OCI-LY3 (cell line): ENCODE results near the gene SMURF1.
"Not testable (repeated sequence)": the region's sequence is repeated elsewhere in the genome, so short reads cannot be mapped to it uniquely, and the experiment has no call there.

Experiments used
- H2AFZ ChIP-seq: fragments of 200-600, 300-600 bp; shearing (Covaris generic); 2 replicates; pipeline ENCODE4 v1.6.0; 2014; ENCODE audit warnings: antibody characterized with exemption, low read depth, low read length
- H3K27ac ChIP-seq: fragments of 200-600, 300-600 bp; sonication (generic); 2 replicates; pipeline ENCODE4 v1.5.1; 2014; ENCODE audit warnings: mild to moderate bottlenecking, low read length, moderate library complexity, mixed read lengths
- H3K27me3 ChIP-seq: fragments of 200-600, 300-600 bp; sonication (generic); 2 replicates; pipeline ENCODE4 v1.6.1; 2014; ENCODE audit warnings: low read depth, low read length, mixed read lengths
- H3K36me3 ChIP-seq: fragments of 200-600, 300-600 bp; sonication (generic); replicated peaks from 2 replicates; pipeline ENCODE3; 2014; ENCODE audit warnings: low read depth, low read length, mixed read lengths
- H3K4me1 ChIP-seq: fragments of 300-600, 200-600 bp; sonication (generic); 2 replicates; pipeline ENCODE4 v1.6.1; 2014; ENCODE audit warnings: low read length, mixed read lengths
- H3K4me2 ChIP-seq: fragments of 200-600, 300-600 bp; sonication (generic); 2 replicates; pipeline ENCODE4 v1.6.1; 2014; ENCODE audit warnings: low read length, mixed read lengths
- H3K4me3 ChIP-seq: fragments of 300-600, 200-600 bp; sonication (generic); 2 replicates; pipeline ENCODE4 v1.5.1; 2014; ENCODE audit warnings: antibody characterized with exemption, mild to moderate bottlenecking, low read length, moderate library complexity
- H3K79me2 ChIP-seq: fragments of 300-600, 200-600 bp; shearing (Covaris generic); 2 replicates; pipeline ENCODE4 v1.6.1; 2014; ENCODE audit warnings: mild to moderate bottlenecking, low read length, mixed read lengths
- H3K9ac ChIP-seq: fragments of 300-600, 200-600 bp; shearing (Covaris generic); 2 replicates; pipeline ENCODE4 v1.6.0; 2014; ENCODE audit warnings: mild to moderate bottlenecking, low read length, moderate library complexity
- H3K9me3 ChIP-seq: fragments of 200-600, 300-600 bp; shearing (Covaris generic); 2 replicates; pipeline ENCODE4 v1.6.1; 2014; ENCODE audit warnings: low read length, mixed read lengths; ENCODE audit not compliant: insufficient read depth
- H4K20me1 ChIP-seq: fragments of 200-600, 300-600 bp; sonication (generic); 2 replicates; pipeline ENCODE4 v1.6.1; 2016; ENCODE audit warnings: low read length, mixed read lengths; ENCODE audit not compliant: insufficient read depth
- EZH2phosphoT487 ChIP-seq: fragments of 200-600 bp; shearing (Covaris generic); IDR thresholded peaks from 2 replicates; pipeline ENCODE4 v1.6.1; 2018; ENCODE audit warnings: antibody characterized with exemption, mixed run types, low read depth
- TF ChIP-seq, protein P1 (sequence below): fragments of 200-600, 300-600 bp; sonication (generic); IDR thresholded peaks from 2 replicates; pipeline ENCODE4 v1.5.1; 2014; ENCODE audit warnings: antibody characterized with exemption, low read length, low read depth

Gene SMURF1

DNA sequence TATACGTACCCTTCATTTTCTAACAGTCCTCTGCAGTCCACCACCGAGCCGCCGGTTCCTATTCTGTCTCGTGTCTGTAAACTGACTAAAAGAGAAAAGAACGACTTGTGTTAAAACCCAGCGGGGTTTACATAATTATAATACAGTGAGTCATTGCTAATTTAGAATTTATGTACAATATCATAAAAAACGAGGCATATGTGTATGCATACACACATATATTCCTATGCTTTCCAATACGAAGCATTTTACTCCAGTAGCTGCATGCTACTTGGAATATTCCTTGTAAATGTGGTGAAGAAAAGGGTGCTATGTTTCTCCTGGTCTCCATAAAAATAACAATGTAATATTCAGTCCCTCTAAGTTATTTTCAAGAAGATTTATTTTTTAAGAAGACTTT is 89.1 kb downstream of the SMURF1 start:
- H3K36me3 ChIP-seq = peaks cover 31% of the 10 kb centered on the region
- no peaks in the 10 kb centered on the region for H3K79me2 ChIP-seq
- no peaks in the 10 kb centered on the region for H3K27me3 ChIP-seq
- no peak overlapping the region for H3K9ac ChIP-seq
- no peak for TF ChIP-seq EZH2phosphoT487
- TF ChIP-seq, protein P1, sequence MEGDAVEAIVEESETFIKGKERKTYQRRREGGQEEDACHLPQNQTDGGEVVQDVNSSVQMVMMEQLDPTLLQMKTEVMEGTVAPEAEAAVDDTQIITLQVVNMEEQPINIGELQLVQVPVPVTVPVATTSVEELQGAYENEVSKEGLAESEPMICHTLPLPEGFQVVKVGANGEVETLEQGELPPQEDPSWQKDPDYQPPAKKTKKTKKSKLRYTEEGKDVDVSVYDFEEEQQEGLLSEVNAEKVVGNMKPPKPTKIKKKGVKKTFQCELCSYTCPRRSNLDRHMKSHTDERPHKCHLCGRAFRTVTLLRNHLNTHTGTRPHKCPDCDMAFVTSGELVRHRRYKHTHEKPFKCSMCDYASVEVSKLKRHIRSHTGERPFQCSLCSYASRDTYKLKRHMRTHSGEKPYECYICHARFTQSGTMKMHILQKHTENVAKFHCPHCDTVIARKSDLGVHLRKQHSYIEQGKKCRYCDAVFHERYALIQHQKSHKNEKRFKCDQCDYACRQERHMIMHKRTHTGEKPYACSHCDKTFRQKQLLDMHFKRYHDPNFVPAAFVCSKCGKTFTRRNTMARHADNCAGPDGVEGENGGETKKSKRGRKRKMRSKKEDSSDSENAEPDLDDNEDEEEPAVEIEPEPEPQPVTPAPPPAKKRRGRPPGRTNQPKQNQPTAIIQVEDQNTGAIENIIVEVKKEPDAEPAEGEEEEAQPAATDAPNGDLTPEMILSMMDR = no peak
- H3K9me3 ChIP-seq = no peaks in the 10 kb centered on the region
- H3K4me2 ChIP-seq = no peak overlapping the region
- H3K27ac ChIP-seq = no peak overlapping the region
- no peak overlapping the region for H3K4me3 ChIP-seq
- no peak overlapping the region for H2AFZ ChIP-seq
- no peaks in the 10 kb centered on the region for H4K20me1 ChIP-seq
- no peaks in the 10 kb centered on the region for H3K4me1 ChIP-seq

DNA sequence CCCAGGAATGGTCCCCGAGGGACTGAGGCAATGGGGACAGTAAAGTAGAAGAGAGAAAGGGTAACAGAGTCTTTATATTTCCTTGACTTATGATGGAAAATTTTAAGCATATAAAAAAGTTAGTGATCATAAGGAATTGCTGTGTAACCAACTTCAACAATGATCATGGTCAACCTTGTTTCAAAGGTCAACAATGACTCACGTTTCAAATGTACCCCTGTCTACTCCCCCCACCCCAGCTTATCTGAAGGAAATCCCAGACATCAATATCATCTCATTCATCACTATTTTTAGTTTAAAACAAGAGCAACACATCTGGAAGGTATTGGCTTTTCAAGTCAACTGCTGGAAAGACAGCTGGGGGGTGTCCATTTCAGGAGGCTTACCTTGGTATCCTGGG is 92.9 kb downstream of the SMURF1 start:
- no peaks in the 10 kb centered on the region for H3K4me1 ChIP-seq
- TF ChIP-seq, protein P1 = no peak
- no peak overlapping the region for H3K9ac ChIP-seq
- H3K4me3 ChIP-seq = no peak overlapping the region
- H3K4me2 ChIP-seq = no peak overlapping the region
- no peaks in the 10 kb centered on the region for H3K27me3 ChIP-seq
- H3K9me3 ChIP-seq = no peaks in the 10 kb centered on the region
- peaks cover 44% of the 10 kb centered on the region for H3K36me3 ChIP-seq
- H3K79me2 ChIP-seq = no peaks in the 10 kb centered on the region
- no peak overlapping the region for H2AFZ ChIP-seq
- H4K20me1 ChIP-seq = no peaks in the 10 kb centered on the region
- H3K27ac ChIP-seq = no peak overlapping the region

DNA sequence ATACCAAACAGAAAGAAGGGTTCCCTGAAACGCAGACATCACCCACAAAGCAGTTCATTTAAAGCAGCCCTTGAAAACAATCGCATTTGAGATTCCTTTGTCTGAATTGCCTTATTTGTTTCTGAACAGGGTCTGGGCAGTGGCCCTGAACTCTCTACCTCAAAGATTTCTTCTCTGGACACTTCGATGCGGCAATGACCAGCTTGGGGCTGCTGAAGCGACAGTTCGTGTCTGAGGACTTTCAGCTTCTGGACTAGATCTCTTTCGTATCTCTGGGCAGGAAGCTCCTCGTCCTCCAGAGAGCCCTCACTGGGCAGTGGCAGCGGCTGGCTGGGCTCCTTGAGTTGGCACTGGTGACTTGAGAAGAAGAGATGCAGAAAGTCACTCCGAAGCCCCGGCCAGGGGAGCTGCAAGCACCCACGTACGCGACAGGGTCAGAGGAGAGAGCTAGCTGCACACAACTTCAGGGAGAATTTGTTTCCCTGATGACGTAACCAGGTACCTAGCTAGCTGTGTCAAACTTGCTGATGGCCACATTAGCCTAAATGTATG is 96.3 kb downstream of the SMURF1 start:
- peaks cover 51% of the 10 kb centered on the region for H3K36me3 ChIP-seq

DNA sequence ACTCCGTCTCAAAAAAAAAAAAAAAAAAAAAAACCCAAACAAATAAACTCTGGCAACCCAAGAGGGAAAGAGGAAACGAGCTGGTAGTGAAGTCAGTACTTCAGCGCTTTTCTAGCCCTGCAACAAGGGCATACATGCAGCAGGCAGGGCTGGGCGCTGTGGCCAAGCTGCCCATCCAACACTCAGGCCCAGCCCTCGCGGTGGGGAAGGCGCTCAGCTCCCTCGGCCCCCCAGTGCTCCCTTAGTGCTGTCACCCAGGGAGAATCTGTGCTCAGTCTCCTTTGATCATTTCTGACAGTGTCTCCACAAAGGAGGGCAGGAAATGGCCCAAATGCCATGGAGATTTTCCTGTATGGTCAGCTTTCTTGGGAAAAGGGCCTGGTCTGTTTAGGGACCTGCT is 97.2 kb downstream of the SMURF1 start:
- H2AFZ ChIP-seq = no peak overlapping the region
- TF ChIP-seq, protein P1 = no peak
- no peak for TF ChIP-seq EZH2phosphoT487
- H3K36me3 ChIP-seq = peaks cover 46% of the 10 kb centered on the region
- no peak overlapping the region for H3K27ac ChIP-seq
- H3K79me2 ChIP-seq = no peaks in the 10 kb centered on the region
- H3K4me3 ChIP-seq = no peak overlapping the region
- H3K4me1 ChIP-seq = no peaks in the 10 kb centered on the region
- H3K4me2 ChIP-seq = no peak overlapping the region
- H3K27me3 ChIP-seq = no peaks in the 10 kb centered on the region
- H3K9ac ChIP-seq = no peak overlapping the region
- H3K9me3 ChIP-seq = no peaks in the 10 kb centered on the region
- H4K20me1 ChIP-seq = no peaks in the 10 kb centered on the region

More for the DNA sequence above, 96.3 kb downstream of the SMURF1 start:
- Histone ChIP-seq H3K27me3 (no peaks in the 10 kb centered on the region), H3K27ac (no peak overlapping the region), H3K4me3 (no peak overlapping the region), H3K79me2 (no peaks in the 10 kb centered on the region), H3K9me3 (no peaks in the 10 kb centered on the region), H4K20me1 (no peaks in the 10 kb centered on the region), H3K9ac (no peak overlapping the region), H3K4me2 (no peak overlapping the region), H3K4me1 (no peaks in the 10 kb centered on the region), H2AFZ (no peak overlapping the region)
- no peak for TF ChIP-seq EZH2phosphoT487
- TF ChIP-seq, protein P1 = no peak

DNA sequence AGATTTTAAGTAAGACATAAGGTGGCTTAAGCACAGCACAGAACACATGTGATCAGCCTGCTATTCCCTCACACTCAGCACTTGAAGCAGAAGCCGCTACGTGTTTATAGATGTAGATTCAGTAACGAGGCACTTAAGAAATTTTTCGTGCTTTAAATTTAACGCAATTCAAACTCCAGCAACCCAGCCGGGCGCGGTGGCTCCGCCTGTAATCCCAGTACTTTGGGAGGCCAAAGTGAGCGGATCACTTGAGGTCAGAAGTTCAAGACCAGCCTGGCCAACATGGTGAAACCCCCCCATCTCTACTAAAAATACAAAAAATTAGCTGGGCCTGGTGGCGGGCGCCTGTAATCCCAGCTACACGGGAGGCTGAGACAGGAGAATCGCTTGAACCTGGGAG is 97.6 kb downstream of the SMURF1 start:
- not testable (repeated sequence) for H3K9ac ChIP-seq, H2AFZ ChIP-seq, H4K20me1 ChIP-seq, H3K9me3 ChIP-seq, H3K27me3 ChIP-seq, H3K4me3 ChIP-seq, H3K79me2 ChIP-seq, H3K27ac ChIP-seq, H3K4me1 ChIP-seq, H3K4me2 ChIP-seq
- H3K36me3 ChIP-seq = peaks cover 46% of the 10 kb centered on the region

DNA sequence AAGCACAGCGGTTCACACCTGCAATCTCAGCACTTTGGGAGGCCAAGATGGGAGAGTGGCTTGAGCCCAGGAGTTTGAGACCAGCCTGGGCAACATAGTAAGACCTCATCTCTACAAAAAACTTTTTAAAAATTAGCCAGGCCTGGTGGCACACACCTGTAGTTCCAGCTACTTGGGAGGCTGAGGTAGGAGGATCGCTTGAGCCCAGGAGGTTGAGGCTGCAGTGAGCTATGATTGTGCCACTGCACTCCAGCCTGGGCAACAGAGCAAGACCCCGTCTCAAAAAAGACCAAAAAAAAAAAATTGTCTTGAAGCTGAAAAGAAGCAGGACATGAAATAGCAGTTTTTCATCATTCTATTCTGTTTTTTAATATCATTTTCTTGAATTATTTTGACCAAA is 99.0 kb downstream of the SMURF1 start:
- not testable (repeated sequence) for H3K9ac ChIP-seq, H3K4me3 ChIP-seq, H3K4me2 ChIP-seq, H3K4me1 ChIP-seq, H3K27me3 ChIP-seq, H3K79me2 ChIP-seq, H3K27ac ChIP-seq, H2AFZ ChIP-seq, H4K20me1 ChIP-seq, H3K9me3 ChIP-seq
- peaks cover 51% of the 10 kb centered on the region for H3K36me3 ChIP-seq
